Osteocyte (in vitro differentiated cells): Measurements from ENCODE around the gene C14orf180. TPM values are rescaled to one million over a fixed set of nuclear protein-coding genes. Genes with fewer than 3 reads are reported as not detected.

Experiments used
- DNase-seq: peaks from one replicate; pipeline ENCODE4 v3.0.0; 2021; ENCODE audit warnings: mixed read lengths; ENCODE audit not compliant: unreplicated experiment; ENCODE audit errors: extremely low spot score
- H3K27ac Mint-ChIP-seq: one replicate; pipeline ENCODE4 v1.8.0; 2021; ENCODE audit warnings: mild to moderate bottlenecking, mixed read lengths; ENCODE audit not compliant: unreplicated experiment
- H3K27me3 Mint-ChIP-seq: one replicate; pipeline ENCODE4 v1.8.0; 2021; ENCODE audit warnings: mixed read lengths; ENCODE audit not compliant: unreplicated experiment
- H3K36me3 Mint-ChIP-seq: one replicate; pipeline ENCODE4 v1.8.0; 2021; ENCODE audit warnings: mixed read lengths; ENCODE audit not compliant: unreplicated experiment
- H3K4me1 Mint-ChIP-seq: one replicate; pipeline ENCODE4 v1.8.0; 2021; ENCODE audit warnings: mixed read lengths; ENCODE audit not compliant: unreplicated experiment
- H3K4me3 Mint-ChIP-seq: one replicate; pipeline ENCODE4 v1.8.0; 2021; ENCODE audit warnings: mild to moderate bottlenecking, moderate library complexity, mixed read lengths; ENCODE audit not compliant: unreplicated experiment
- H3K9me3 Mint-ChIP-seq: one replicate; pipeline ENCODE4 v1.8.0; 2021; ENCODE audit warnings: mixed read lengths; ENCODE audit not compliant: unreplicated experiment
- total RNA-seq: library from RNA; stranded (reverse); gene quantifications from 2 replicates; pipeline ENCODE4 v1.2.1, GENCODE V29; 2021
- TF ChIP-seq, protein P1 (sequence below): fragments of 200-600 bp; sonication (generic); IDR thresholded peaks from 2 replicates; pipeline ENCODE4 v1.5.0; 2021; ENCODE audit warnings: antibody characterized with exemption, mild to moderate bottlenecking, moderate library complexity

C14orf180 gene
- total RNA-seq, 1 donor from 2014 or later, result not detected

DNA sequence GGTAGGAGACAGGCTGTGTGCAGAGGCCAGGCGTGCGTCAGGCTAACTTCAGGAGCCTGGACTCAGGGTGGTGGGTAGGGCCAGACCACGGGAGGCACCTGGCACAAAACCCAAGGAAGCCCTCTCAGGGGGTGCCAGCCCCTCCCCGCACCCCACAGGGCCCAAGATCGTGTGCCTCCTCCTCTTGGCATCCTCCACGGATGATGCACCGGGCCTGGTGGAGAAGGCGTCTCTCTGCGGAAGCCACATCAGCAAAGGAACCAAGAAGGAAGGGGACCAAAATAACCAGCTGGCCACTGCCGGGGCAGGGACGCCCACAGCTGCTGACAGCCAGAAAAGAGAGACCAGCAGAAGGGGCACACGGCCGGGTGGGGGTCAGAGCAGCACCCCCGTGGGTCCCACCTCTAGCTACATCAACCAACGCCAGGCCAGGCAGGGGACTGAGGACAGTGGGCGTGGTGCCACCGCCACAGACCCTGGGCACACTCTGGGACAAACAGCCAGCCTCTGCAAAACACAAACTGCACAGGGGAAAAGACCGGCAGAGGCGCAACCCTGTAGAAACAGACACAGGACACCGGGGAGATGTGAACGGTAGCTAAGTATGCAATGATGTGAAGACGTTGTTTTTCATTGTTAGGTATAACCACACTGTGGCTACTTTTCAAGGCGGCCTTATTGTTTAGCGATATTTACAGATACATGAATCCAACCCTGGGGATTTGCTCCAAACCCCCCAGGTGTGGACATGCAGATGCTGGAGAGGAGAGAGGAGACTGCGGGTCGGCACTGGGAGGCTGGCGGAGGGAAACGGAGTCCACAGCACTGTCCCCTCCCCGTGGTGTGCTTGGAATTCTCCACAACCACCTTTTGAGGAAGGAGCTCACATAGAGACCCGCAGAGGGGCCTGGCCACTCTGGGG is 26.1 kb upstream of the C14orf180 start:
- no peaks in the 10 kb centered on the region for H3K36me3 Mint-ChIP-seq
- TF ChIP-seq, protein P1, sequence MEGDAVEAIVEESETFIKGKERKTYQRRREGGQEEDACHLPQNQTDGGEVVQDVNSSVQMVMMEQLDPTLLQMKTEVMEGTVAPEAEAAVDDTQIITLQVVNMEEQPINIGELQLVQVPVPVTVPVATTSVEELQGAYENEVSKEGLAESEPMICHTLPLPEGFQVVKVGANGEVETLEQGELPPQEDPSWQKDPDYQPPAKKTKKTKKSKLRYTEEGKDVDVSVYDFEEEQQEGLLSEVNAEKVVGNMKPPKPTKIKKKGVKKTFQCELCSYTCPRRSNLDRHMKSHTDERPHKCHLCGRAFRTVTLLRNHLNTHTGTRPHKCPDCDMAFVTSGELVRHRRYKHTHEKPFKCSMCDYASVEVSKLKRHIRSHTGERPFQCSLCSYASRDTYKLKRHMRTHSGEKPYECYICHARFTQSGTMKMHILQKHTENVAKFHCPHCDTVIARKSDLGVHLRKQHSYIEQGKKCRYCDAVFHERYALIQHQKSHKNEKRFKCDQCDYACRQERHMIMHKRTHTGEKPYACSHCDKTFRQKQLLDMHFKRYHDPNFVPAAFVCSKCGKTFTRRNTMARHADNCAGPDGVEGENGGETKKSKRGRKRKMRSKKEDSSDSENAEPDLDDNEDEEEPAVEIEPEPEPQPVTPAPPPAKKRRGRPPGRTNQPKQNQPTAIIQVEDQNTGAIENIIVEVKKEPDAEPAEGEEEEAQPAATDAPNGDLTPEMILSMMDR, result no peak
- no peak overlapping the region for H3K4me3 Mint-ChIP-seq
- H3K4me1 Mint-ChIP-seq, result no peaks in the 10 kb centered on the region
- H3K9me3 Mint-ChIP-seq, result no peaks in the 10 kb centered on the region
- H3K27me3 Mint-ChIP-seq, result no peaks in the 10 kb centered on the region
- no peak for DNase-seq
- no peak overlapping the region for H3K27ac Mint-ChIP-seq

DNA sequence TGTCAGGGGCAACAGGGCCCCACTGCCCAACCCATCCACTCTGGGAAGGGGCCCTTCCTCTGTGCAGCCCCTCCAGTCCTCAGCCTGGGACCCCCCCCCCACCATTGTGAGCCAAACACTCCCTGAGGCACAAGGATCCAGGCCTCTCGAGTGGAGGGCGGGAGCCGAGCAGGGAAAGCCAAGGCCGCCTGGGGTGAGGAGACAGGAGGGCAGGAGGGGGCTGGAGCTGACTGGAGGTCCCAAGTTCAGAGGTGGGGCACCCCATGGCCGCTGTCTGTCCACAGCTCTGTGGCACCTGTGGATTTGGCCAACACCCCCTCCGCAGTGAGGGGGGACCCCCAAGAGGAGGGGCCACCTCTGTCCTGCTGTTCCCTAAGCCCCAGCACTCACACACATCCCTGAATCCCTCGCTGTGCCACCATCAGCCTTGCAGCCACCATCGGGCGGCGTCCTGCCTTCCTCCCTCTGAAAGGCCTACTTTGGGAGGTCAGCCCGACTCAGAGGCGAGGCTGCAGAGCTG is 25.4 kb upstream of the C14orf180 start:
- Mint-ChIP-seq H3K4me3 (no peak overlapping the region), H3K4me1 (no peaks in the 10 kb centered on the region)
- TF ChIP-seq, protein P1, result no peak

DNA sequence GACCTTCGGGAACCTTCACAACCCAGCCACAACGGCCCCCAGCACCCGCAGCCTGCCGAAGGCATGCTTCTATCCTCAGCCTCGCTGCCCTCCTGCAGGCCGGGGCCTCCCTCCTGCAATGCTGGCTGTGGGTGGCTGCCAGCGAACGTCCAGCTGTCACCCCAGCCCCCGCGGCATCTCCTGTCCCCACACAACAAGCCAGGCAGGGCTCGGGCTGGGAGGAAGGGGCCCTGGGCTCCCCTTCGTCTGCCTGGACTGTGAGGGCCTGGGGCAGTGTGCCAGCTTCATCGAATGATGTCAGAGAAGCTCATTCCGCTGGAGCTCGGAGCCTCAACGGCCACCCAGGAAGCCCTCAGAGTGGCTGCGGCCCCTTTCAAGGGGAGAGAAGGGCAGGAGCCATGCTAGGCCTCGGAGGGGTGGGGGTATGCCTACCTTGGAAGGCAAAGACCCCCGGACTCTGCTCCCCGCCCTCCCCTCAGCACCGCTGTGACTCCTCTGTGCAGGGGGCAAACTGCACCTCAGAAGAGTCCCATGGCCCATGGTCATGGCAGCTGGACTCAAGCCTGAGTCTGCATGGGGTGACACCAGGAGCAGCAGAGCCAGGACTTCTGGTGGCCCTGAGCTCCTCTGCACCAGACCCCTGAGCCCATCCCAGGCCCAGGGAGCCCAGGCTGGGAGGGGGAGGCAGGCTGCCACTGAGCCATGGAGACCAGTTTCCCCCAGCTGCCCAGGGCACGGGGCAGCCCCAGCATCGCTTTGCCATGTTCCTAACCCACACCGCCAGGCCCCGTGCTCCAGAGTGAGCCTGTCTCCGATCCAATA is 24.7 kb upstream of the C14orf180 start:
- DNase-seq, result no peak
- Mint-ChIP-seq H3K9me3 (no peaks in the 10 kb centered on the region), H3K4me1 (no peaks in the 10 kb centered on the region), H3K4me3 (no peak overlapping the region), H3K27me3 (no peaks in the 10 kb centered on the region), H3K36me3 (no peaks in the 10 kb centered on the region), H3K27ac (no peak overlapping the region)
- TF ChIP-seq, protein P1, result no peak

More for the DNA sequence above, 25.4 kb upstream of the C14orf180 start:
- Mint-ChIP-seq H3K9me3 (no peaks in the 10 kb centered on the region), H3K27ac (no peak overlapping the region), H3K36me3 (no peaks in the 10 kb centered on the region), H3K27me3 (no peaks in the 10 kb centered on the region)
- no peak for DNase-seq

DNA sequence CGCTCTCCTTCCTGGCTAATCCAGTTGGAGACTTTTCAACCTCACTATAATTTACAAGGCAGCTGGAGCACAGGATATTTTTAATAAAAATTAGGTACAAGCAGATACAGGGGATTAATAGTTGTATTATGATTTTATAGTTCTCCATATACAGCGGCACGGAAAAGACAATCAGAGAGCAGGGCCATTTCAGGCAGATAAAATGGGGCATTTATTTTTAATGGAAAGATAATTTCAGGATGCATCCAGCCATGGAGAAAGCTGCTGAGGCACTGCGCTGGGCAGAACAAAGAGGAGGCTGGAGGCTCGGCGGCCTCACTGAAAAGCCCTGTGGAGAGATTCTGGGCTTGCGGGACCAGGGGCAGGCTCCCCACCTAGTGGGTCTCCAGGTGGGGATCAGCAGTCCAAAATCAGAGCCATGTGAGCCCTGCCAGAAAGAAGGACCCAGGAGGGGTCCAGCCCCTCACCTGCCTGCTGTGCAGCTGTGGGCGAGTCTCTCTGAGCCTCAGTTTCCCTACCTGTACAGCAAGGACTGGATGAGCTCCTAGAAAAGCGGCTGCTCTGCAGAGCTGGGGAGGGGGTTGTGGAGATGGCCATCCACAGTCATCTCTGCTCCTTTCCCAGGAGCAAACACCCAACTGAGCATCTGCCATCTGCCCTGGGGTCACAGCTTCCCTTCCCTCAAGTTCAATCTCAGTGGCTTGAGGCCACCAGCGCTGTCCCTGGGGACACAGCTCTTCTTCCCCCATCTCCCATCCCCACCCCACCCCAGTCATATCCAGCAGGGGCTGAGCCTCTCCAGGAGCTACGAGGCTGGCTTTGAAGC is 23.9 kb upstream of the C14orf180 start:
- Mint-ChIP-seq H3K36me3 (no peaks in the 10 kb centered on the region), H3K27me3 (no peaks in the 10 kb centered on the region), H3K4me3 (no peak overlapping the region), H3K9me3 (no peaks in the 10 kb centered on the region), H3K4me1 (no peaks in the 10 kb centered on the region), H3K27ac (no peak overlapping the region)
- no peak for DNase-seq
- TF ChIP-seq, protein P1, result no peak
